Endothelial cell (in vitro differentiated cells): ENCODE results near the gene SMCO4. TPM values are rescaled to one million over a fixed set of nuclear protein-coding genes. Genes with fewer than 3 reads are reported as not detected.

Source experiments
- DNase-seq: peaks from one replicate; pipeline ENCODE4 v3.0.0; 2021; ENCODE audit warnings: low spot score
- H3K27ac Mint-ChIP-seq: one replicate; pipeline ENCODE4 v1.8.0; 2021; ENCODE audit warnings: mixed read lengths, inconsistent platforms; ENCODE audit not compliant: unreplicated experiment
- H3K27me3 Mint-ChIP-seq: one replicate; pipeline ENCODE4 v1.8.0; 2021; ENCODE audit warnings: mild to moderate bottlenecking, moderate library complexity, mixed read lengths, inconsistent platforms; ENCODE audit not compliant: unreplicated experiment
- H3K36me3 Mint-ChIP-seq: one replicate; pipeline ENCODE4 v1.8.0; 2021; ENCODE audit warnings: mild to moderate bottlenecking, low read depth, mixed read lengths, inconsistent platforms; ENCODE audit not compliant: unreplicated experiment
- H3K4me1 Mint-ChIP-seq: one replicate; pipeline ENCODE4 v1.8.0; 2021; ENCODE audit warnings: mild to moderate bottlenecking, mixed read lengths, inconsistent platforms; ENCODE audit not compliant: unreplicated experiment
- H3K4me3 Mint-ChIP-seq: one replicate; pipeline ENCODE4 v1.8.0; 2021; ENCODE audit warnings: mild to moderate bottlenecking, mixed read lengths, inconsistent platforms; ENCODE audit not compliant: unreplicated experiment
- H3K9me3 Mint-ChIP-seq: one replicate; pipeline ENCODE4 v1.8.0; 2021; ENCODE audit warnings: mixed read lengths, inconsistent platforms; ENCODE audit not compliant: unreplicated experiment
- CTCF ChIP-seq: fragments of 200-600 bp; sonication (generic); IDR thresholded peaks from one replicate; pipeline ENCODE4 v1.5.0; 2021; ENCODE audit warnings: antibody characterized with exemption; ENCODE audit not compliant: unreplicated experiment
- total RNA-seq: library from RNA; stranded (reverse); fragmentation: NEBNext Ultra II Directional; extraction: Animal tissue kit (Norgen Biotek cat#: 25700); gene quantifications from one replicate; pipeline ENCODE4 v1.2.1, GENCODE V29; 2021; ENCODE audit not compliant: unreplicated experiment

Gene SMCO4
- total RNA-seq, 1 donor from 2014 or later = 23.7 TPM

- no peak overlapping the region for H3K27ac Mint-ChIP-seq
- H3K9me3 Mint-ChIP-seq = no peaks in the 10 kb centered on the region
- DNase-seq = no peak
- TF ChIP-seq CTCF = no peak
- no peak overlapping the region for H3K4me3 Mint-ChIP-seq
- H3K27me3 Mint-ChIP-seq = peaks cover 1% of the 10 kb centered on the region
- H3K36me3 Mint-ChIP-seq = peaks cover 12% of the 10 kb centered on the region
- peaks cover 8% of the 10 kb centered on the region for H3K4me1 Mint-ChIP-seq
Observed at GRCh38 chr11:93493252-93493897, 49.8 kb downstream of the SMCO4 start.

- peaks cover 12% of the 10 kb centered on the region for H3K36me3 Mint-ChIP-seq
- no peak for TF ChIP-seq CTCF
- no peaks in the 10 kb centered on the region for H3K9me3 Mint-ChIP-seq
- peaks cover 8% of the 10 kb centered on the region for H3K4me1 Mint-ChIP-seq
- H3K27ac Mint-ChIP-seq = no peak overlapping the region
- DNase-seq = no peak
- peaks cover 1% of the 10 kb centered on the region for H3K27me3 Mint-ChIP-seq
- no peak overlapping the region for H3K4me3 Mint-ChIP-seq
Observed at GRCh38 chr11:93492464-93493251, 50.5 kb downstream of the SMCO4 start.

- Mint-ChIP-seq H3K4me3 (no peak overlapping the region), H3K27me3 (peaks cover 1% of the 10 kb centered on the region), H3K9me3 (no peaks in the 10 kb centered on the region), H3K27ac (no peak overlapping the region), H3K4me1 (peaks cover 8% of the 10 kb centered on the region), H3K36me3 (peaks cover 12% of the 10 kb centered on the region)
- no peak for TF ChIP-seq CTCF
- no peak for DNase-seq
Observed at GRCh38 chr11:93491973-93492372, 51.2 kb downstream of the SMCO4 start.

GRCh38 chr11:93490996-93491618, 52.1 kb downstream of the SMCO4 start:
- Mint-ChIP-seq H3K36me3 (peaks cover 11% of the 10 kb centered on the region), H3K4me1 (peaks cover 8% of the 10 kb centered on the region), H3K27ac (no peak overlapping the region), H3K27me3 (peaks cover 1% of the 10 kb centered on the region), H3K4me3 (no peak overlapping the region), H3K9me3 (no peaks in the 10 kb centered on the region)
- TF ChIP-seq CTCF = no peak
- DNase-seq = no peak
